Glutamatergic neuron (in vitro differentiated cells): ENCODE measurements around the gene DUS3L. TPM values are rescaled to one million over a fixed set of nuclear protein-coding genes. Genes with fewer than 3 reads are reported as not detected.
"Not testable (repeated sequence)": the region's sequence is repeated elsewhere in the genome, so short reads cannot be mapped to it uniquely, and the experiment has no call there.

Experiments used
- DNase-seq: peaks from one replicate; pipeline ENCODE4 v3.0.0; 2022
- H3K27ac Mint-ChIP-seq: one replicate; pipeline ENCODE4 v1.8.0; 2020; ENCODE audit warnings: mild to moderate bottlenecking, mixed read lengths, inconsistent platforms; ENCODE audit not compliant: unreplicated experiment
- H3K27me3 Mint-ChIP-seq: one replicate; pipeline ENCODE4 v1.8.0; 2020; ENCODE audit warnings: mild to moderate bottlenecking, moderate library complexity, mixed read lengths, inconsistent platforms; ENCODE audit not compliant: unreplicated experiment
- H3K36me3 Mint-ChIP-seq: one replicate; pipeline ENCODE4 v1.8.0; 2020; ENCODE audit warnings: mild to moderate bottlenecking, mixed read lengths, inconsistent platforms; ENCODE audit not compliant: unreplicated experiment
- H3K4me1 Mint-ChIP-seq: one replicate; pipeline ENCODE4 v1.8.0; 2020; ENCODE audit warnings: mild to moderate bottlenecking, low read depth, mixed read lengths, inconsistent platforms; ENCODE audit not compliant: unreplicated experiment
- H3K4me3 Mint-ChIP-seq: one replicate; pipeline ENCODE4 v1.8.0; 2020; ENCODE audit warnings: mild to moderate bottlenecking, mixed read lengths, inconsistent platforms; ENCODE audit not compliant: unreplicated experiment
- H3K9me3 Mint-ChIP-seq: one replicate; pipeline ENCODE4 v1.8.0; 2020; ENCODE audit warnings: mild to moderate bottlenecking, moderate library complexity, mixed read lengths, inconsistent platforms; ENCODE audit not compliant: unreplicated experiment
- CTCF ChIP-seq: fragments of 200-600 bp; sonication (generic); IDR thresholded peaks from one replicate; pipeline ENCODE4 v1.5.0; 2021; ENCODE audit not compliant: partially characterized antibody, unreplicated experiment
- total RNA-seq: library from RNA; stranded (reverse); fragmentation: NEBNext Ultra II Directional; extraction: Animal tissue kit (Norgen Biotek cat#: 25700); gene quantifications from one replicate; pipeline ENCODE4 v1.2.1, GENCODE V29; 2021; ENCODE audit not compliant: unreplicated experiment

The DUS3L gene
- total RNA-seq, 1 donor from 2014 or later = 22.4 TPM

DNA sequence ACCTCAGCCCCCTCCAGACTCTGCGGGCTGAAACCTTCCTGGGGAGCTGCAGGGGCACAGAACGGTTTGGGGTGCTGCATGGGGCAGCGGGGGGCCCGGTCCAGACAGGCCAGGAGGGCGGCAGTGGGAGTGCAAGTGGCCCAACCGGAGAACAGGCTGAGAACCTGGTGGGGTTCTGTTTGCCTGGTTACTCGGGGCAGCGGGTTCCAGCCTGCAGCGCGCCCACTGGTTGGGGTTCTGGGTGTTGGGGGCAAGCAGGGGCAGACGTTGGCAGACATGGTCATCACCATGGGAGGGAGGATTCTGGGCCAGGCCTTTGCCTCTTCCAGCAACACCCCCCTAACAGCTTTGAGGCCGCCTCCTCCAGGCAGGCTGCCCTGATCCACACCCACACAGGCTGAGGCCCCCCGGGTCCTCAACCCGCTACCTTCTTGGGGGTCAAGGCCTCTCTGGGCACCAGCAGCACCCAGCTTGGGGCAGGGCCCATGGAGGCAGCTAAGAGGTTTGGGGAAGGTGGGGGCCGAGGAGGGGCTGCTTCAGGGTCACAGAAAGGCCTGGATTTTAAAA, 6.3 kb downstream of the DUS3L start, which contains the start of gene PRR22:
Gene PRR22, minus strand, starts transcription at position 166 of the 567 bp plus-strand sequence. Its CDS starts 86 bp downstream, at position 80.
- Mint-ChIP-seq H3K4me1 (no peaks in the 10 kb centered on the region), H3K36me3 (no peaks in the 10 kb centered on the region), H3K27me3 (peaks cover 4% of the 10 kb centered on the region), H3K9me3 (peaks cover under 1% of the 10 kb centered on the region), H3K4me3 (no peak within 1 kb of the TSS), H3K27ac (no peak within 1 kb of the TSS)
- DNase-seq = no peak
- TF ChIP-seq CTCF = no peak

- H3K4me3 Mint-ChIP-seq = no peak overlapping the region
- H3K9me3 Mint-ChIP-seq = no peaks in the 10 kb centered on the region
Measured at GRCh38 chr19:5782945-5783919, 7.7 kb downstream of the DUS3L start.

DNA sequence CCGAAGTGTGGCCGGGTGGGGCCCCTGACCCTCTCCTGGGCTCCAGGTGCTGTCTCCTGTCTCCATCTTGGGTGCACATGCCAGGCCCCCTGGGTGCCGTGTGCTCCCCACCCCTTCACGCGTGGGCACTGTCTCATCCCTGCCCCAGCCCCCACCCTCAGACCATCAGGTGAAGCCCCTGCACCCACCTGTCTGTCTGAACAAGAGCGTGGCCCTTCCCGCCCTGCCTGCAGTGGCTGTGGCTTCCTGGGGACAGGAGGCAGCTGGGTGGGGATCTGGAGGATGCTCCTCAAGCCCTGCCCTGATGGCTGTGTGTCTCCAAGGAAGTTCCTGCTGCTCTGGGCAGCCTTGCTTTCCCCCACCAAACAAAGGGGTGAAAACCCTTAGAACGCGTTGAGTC, 8.6 kb downstream of the DUS3L start:
- Mint-ChIP-seq H3K36me3 (no peaks in the 10 kb centered on the region), H3K9me3 (no peaks in the 10 kb centered on the region), H3K4me1 (no peaks in the 10 kb centered on the region), H3K4me3 (no peak overlapping the region), H3K27ac (no peak overlapping the region), H3K27me3 (peaks cover 2% of the 10 kb centered on the region)
- no peak for TF ChIP-seq CTCF
- DNase-seq = no peak

More at GRCh38 chr19:5782945-5783919, 7.7 kb downstream of the DUS3L start:
- TF ChIP-seq CTCF = no peak
- Mint-ChIP-seq H3K27me3 (peaks cover 2% of the 10 kb centered on the region), H3K4me1 (no peaks in the 10 kb centered on the region), H3K27ac (no peak overlapping the region), H3K36me3 (no peaks in the 10 kb centered on the region)
- DNase-seq = no peak

DNA sequence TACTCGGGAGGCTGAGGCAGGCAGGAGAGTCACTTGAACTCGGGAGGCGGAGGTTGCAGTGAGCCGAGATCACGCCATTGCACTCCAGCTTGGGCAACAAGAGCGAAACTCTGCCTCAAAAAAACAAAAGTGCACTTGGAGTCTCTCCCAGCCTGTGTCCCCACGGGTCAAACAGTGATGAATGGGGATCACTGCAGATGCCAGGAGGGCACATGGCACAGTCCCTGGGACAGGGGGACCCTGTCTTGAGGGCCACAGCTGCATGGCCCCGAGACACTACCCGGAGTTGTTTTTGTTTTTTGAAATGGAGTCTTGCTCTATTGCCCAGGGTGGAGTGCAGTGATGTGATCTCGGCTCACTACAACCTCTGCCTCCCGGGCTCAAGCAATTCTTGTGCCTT, 10.0 kb downstream of the DUS3L start:
- H3K9me3 Mint-ChIP-seq, H3K36me3 Mint-ChIP-seq, H3K4me1 Mint-ChIP-seq, H3K4me3 Mint-ChIP-seq, H3K27ac Mint-ChIP-seq, H3K27me3 Mint-ChIP-seq, DNase-seq: not testable (repeated sequence)

DNA sequence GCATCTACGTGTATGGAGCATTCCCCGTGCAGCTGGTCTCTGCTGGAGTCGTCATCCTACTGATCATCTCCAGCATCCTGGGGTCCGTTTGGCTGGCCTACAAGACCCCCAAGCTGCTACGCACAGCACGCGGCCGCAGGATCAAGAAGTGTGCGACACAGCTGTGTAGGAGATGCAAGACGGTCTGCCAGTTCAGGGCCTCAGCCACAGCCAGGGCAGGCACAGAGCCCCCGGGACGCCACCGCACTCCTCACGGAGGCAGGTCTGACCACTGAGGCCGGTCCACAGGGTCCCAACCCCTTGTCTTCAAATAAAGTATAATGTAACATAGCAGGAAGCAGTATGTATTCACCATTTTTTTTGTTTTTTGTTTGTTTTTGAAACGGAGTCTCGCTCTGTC, 12.6 kb downstream of the DUS3L start:
- Mint-ChIP-seq H3K4me3 (no peak overlapping the region), H3K27ac (no peak overlapping the region)

More for the DNA sequence above, 12.6 kb downstream of the DUS3L start:
- Mint-ChIP-seq H3K4me1 (no peaks in the 10 kb centered on the region), H3K9me3 (peaks cover 2% of the 10 kb centered on the region), H3K36me3 (no peaks in the 10 kb centered on the region), H3K27me3 (peaks cover 3% of the 10 kb centered on the region)
- no peak for TF ChIP-seq CTCF
- no peak for DNase-seq
